Kidney epithelial cell (primary cell): Measurements from ENCODE around the gene DOCK3. TPM values are rescaled to one million over a fixed set of nuclear protein-coding genes. Genes with fewer than 3 reads are reported as not detected.

ENCODE experiments used
- DNase-seq: peaks from one replicate; pipeline ENCODE4 v3.0.0-alpha.2; 2010; ENCODE audit warnings: low read depth
- H3K27me3 ChIP-seq: 2 replicates; pipeline ENCODE4 v1.6.0; 2011; ENCODE audit warnings: low read length; ENCODE audit not compliant: control insufficient read depth, insufficient read depth
- H3K36me3 ChIP-seq: 2 replicates; pipeline ENCODE4 v1.5.1; 2011; ENCODE audit warnings: low read length; ENCODE audit not compliant: control insufficient read depth, insufficient read depth
- H3K4me3 ChIP-seq: 2 replicates; pipeline ENCODE4 v1.5.1; 2011; ENCODE audit warnings: low read depth, mild to moderate bottlenecking, control low read depth, low read length
- CTCF ChIP-seq: IDR thresholded peaks from 2 replicates; pipeline ENCODE4 v1.5.1; 2011; ENCODE audit warnings: mild to moderate bottlenecking, moderate library complexity, low read length, control low read depth, inconsistent platforms; ENCODE audit not compliant: insufficient read depth, poor library complexity, severe bottlenecking
- total RNA-seq: library from RNA; depleted of rRNA; stranded (reverse); fragments of >200 nt; gene quantifications from 2 replicates; pipeline ENCODE4 v1.2.3, GENCODE V29; 2015

The DOCK3 gene
- total RNA-seq, 1 donor from 2014 or later = 1.7 TPM

GRCh38 chr3:50657816-50658215 is 16.9 kb upstream of the DOCK3 start:
- DNase-seq = no peak
- H3K4me3 ChIP-seq = no peak overlapping the region
- TF ChIP-seq CTCF = no peak
- no peaks in the 10 kb centered on the region for H3K27me3 ChIP-seq
- H3K36me3 ChIP-seq = no peaks in the 10 kb centered on the region

GRCh38 chr3:50658416-50658815 is 16.3 kb upstream of the DOCK3 start:
- no peak for TF ChIP-seq CTCF
- Histone ChIP-seq H3K36me3 (no peaks in the 10 kb centered on the region), H3K4me3 (no peak overlapping the region), H3K27me3 (no peaks in the 10 kb centered on the region)
- DNase-seq = no peak

GRCh38 chr3:50658831-50659230 is 15.9 kb upstream of the DOCK3 start:
- Histone ChIP-seq H3K4me3 (no peak overlapping the region), H3K27me3 (no peaks in the 10 kb centered on the region), H3K36me3 (no peaks in the 10 kb centered on the region)
- DNase-seq = no peak
- no peak for TF ChIP-seq CTCF

- Histone ChIP-seq H3K27me3 (no peaks in the 10 kb centered on the region), H3K36me3 (no peaks in the 10 kb centered on the region), H3K4me3 (no peak overlapping the region)
- no peak for DNase-seq
- no peak for TF ChIP-seq CTCF
Measured at GRCh38 chr3:50660386-50660785, 14.3 kb upstream of the DOCK3 start.

- TF ChIP-seq CTCF = no peak
- no peaks in the 10 kb centered on the region for H3K36me3 ChIP-seq
- no peak for DNase-seq
- H3K4me3 ChIP-seq = no peak overlapping the region
- no peaks in the 10 kb centered on the region for H3K27me3 ChIP-seq
Measured at GRCh38 chr3:50661321-50661837, 13.3 kb upstream of the DOCK3 start.

- DNase-seq = no peak
- TF ChIP-seq CTCF = no peak
- peaks cover 3% of the 10 kb centered on the region for H3K27me3 ChIP-seq
- no peak overlapping the region for H3K4me3 ChIP-seq
- H3K36me3 ChIP-seq = no peaks in the 10 kb centered on the region
Measured at GRCh38 chr3:50662408-50662807, 12.3 kb upstream of the DOCK3 start.
